GM19463 (cell line): ENCODE results near the gene AK1.
"Not testable (repeated sequence)": the region's sequence is repeated elsewhere in the genome, so short reads cannot be mapped to it uniquely, and the experiment has no call there.

Source experiments
- ATAC-seq: cut with Tn5 transposase; IDR thresholded peaks from one replicate; pipeline ENCODE4 v1.9.1; 2021; ENCODE audit warnings: mild to moderate bottlenecking, moderate library complexity; ENCODE audit not compliant: unreplicated experiment

AK1 gene

DNA sequence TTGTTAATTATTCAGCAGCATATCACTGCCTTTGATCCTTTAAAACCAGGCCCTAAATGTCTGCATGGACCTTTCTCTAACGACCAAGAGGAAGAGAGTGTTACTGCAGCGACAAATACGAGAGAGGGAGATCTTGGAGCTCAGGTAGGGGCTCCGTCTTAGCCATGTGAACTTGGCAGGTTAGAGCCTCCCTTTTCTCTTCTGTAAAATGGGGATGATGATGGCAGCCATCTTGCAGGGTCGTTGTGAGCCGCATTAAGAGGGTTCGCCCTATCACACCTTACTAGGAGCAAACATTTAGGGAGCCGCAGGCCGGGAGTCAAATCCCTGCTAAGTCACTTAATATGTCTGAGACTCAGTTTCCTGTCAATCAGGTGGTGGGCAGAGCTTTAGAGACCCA lies 24.6 kb downstream of the AK1 start:
- ATAC-seq, result no peak

DNA sequence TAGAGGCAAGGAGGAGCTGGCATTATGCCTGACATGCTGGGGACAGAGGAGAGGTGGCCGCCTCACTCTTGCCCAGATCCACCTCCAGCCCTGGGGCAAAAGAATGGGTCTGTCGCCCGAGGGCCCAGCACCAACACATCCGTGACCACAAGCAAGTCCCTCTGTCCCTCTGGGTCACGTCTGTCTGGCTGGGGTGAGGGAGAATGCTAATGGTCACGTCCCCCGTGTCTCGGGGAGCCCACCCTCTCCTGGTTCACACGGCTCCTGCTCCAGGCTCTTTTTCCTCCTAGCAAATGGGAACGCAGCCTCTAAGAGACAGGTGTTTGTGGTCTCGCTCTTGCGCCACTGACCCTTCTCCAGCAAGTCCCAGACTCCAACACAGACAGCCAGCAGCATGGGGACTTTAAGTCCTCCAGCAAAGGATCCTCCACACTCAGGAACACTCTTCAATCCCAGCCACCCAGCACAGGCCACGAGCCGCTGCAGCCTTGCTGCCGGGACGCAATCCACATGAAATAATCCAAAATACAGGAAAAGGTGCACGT lies 27.1 kb downstream of the AK1 start:
- no peak for ATAC-seq

DNA sequence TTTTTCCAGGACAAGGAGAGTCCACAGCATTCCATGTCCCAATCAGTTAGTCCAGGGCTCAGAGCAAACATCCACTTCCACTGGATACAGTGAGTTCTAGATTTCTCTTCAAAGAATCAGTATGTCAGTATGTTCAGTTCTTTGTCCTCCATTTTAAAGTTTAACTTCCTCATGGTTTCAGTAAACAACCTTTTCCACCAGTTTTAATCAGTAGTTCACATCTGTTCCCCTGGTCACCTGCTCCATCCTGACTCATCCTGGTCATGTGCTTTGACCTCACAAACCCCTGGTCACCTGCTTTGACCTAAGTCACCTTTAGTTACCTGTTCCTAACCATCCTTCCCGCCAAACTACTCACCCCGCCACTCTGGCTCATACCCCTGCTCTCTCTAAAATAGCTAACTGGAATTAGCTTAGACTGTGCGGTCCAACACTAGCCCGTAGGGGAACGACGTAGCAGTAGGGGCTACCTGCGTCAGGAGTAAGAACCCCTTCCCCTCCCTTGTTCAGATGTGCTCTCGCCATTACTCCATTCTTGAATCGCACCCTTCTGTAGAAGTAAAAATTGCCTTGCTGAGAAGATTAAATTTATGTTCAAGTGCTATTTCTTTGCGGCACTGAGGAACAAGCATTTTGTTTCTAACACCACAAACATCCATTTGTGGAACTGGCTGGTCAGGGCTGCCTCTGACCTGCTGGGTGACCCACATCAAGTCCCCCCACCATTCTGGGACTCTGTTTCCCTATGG lies 28.5 kb downstream of the AK1 start:
- no peak for ATAC-seq

DNA sequence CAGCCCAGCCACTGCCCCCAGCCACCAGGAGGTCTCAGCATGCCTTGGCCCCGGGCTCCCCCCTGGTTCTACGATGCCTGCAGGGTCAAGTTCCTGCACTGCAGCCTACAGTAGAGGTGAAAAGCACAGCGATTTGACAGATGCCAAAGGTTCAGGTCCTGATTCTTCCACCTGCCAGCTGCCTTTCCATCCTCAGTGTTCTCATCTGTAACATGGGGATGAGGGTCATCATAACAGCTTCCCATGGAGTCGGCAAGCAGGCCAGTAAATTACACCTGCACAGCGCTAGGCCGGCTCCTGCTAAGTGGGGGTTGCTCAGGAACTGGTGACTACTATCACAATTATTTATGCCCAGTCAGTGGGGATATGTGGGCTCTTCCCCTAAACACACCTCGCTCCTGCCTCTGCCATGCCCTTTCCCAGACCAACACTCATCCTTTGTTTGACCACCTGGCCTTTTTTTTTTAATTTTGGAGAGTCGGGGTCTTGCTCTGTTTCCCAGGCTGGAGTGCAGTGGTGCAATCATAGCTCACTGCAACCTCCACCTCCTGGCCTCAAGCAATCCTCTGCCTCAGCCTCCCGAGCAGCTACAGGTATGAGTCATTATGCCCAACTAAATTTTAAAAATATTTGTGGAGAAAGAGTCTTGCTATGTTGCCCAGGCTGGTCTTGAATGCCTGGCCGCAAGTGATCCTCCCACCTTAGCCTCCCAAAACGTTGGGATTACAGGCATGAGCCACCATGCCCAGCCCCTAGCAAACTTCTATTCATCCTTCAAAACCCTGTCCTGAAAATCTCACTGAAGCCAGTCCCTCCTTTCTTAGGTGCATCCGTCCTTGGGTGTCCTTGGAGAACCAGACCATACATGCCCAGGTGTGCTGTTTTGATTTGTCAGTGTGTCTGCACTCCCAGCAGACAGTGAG lies 29.4 kb downstream of the AK1 start:
- ATAC-seq, result no peak

DNA sequence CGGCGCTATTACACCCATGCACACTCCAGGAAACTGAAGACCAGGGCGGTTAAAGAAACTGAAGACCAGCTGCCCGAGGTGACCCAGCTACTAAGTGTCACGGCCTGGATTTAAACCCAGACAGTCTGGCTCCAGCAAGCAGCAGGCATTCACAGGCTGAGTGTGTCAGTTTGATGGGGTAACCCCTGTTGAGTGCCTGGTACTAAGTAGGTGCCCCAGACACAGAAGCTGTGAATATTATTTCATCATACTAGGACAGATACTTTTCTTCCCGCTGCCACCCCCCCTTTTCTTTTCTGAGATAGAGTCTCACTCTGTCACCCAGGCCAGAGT lies 30.3 kb downstream of the AK1 start:
- no peak for ATAC-seq

DNA sequence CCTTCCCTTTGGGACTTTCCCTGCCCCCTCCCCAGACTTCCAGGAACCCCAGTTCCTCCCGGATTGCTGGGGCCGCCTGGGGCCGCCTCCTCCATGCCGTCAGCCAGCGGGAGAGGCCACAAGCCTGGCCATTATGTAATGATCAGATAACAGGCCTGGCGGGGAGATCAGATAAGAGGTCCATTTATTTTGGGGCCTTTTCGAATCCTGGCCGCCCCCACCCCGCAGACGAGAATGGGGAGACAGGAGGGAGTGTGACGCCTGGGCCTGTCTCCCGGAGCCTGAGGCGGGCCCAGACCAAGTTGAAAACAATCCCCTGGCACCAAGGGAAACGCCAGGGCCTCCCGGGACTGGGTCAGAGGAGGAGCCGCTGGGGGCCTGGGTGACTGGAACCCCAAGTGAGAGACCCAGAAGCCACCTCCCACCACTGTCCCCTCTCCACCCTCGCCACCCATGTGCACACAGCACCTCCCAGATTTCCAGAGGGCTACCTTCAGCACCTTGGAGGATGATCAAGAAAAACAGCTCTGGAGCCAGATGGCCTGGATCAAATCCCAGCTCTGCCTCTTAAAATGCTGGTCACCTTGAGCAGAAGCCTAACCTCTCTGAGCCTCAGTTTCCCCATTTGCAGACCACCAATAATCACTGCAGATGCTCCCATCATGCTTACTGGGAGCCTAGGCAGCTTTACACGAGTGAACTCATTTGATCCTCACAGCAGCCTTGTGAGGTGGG lies 30.9 kb downstream of the AK1 start:
- no peak for ATAC-seq

DNA sequence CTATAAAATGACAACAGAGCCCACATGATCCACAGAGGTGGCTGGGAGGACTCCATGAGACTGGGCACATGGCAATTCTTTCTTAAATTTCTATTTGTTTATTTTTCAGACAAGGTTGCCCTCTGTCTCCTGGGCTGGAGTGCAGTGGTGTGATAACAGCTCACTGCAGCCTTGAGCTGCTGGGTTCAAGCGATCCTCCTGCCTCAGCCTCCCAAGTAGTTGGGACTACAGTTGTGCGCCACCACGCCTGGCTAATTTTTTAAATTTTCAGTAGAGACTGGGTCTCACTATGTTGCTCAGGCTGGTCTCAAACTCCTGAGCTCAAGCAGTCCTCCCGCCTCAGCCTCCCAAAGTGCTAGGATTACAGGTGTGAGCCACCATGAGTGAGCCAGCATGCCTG lies 31.9 kb downstream of the AK1 start:
- not testable (repeated sequence) for ATAC-seq

DNA sequence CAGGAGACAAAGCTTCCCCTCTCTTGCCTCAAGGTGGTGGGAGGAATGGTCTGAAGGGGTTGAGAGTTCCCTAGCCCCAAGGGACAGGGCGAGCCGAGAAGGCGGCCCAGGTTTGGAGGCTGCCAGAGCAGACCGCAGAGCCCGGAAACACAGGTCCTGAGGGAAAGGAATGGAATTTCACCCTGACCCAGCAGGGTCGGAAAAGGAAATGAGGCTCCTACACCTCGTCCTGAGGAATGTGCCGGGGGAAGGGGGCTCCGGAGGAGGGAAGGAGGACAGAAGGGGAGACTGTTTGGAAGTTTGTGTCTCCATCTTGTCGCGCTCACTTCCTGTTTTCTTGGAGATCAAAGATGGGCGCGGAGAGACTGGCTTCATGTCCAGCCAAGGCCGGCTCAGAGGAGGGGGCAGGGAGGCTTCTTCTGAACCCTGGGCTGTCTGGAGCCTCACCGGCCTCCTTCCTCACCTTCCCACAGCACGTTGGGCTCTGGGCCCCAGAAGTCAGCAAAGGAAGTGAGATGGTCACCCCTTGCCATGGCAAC lies 32.6 kb downstream of the AK1 start:
- no peak for ATAC-seq

DNA sequence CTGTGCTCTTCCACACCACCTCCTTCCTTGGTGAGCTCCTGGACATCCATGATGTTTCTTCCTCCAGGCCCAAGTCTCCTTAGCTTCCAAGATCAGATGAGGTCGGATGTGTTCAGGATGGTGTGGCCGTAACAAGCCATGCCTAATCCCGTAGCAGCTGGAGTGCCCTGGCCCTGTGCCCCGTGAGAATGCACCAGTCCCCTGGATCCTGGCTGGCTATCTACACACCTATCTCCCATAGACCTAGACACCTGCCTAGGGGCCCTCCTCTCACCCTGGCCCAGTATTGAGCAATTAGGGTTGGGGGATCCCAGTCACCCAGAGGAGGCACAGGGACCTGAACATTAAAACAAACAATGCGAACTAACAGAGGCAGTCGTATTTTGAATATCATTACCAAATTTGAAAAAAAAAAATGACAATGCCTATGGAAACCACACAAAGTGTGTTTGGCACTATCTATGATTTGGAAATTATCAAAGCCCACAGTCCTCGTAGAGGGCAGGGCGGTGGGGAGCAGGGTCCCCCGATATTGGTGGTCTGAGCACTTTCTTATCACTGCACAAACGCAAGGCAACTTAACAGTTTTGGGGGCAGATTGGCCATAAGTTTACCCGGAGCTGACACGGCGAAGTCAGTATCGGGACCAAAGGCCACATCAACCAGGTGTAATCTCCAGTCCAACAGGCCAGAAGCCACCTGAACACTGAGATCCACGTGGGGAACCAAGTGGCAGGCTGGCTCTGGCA lies 36.2 kb downstream of the AK1 start:
- ATAC-seq, result no peak

DNA sequence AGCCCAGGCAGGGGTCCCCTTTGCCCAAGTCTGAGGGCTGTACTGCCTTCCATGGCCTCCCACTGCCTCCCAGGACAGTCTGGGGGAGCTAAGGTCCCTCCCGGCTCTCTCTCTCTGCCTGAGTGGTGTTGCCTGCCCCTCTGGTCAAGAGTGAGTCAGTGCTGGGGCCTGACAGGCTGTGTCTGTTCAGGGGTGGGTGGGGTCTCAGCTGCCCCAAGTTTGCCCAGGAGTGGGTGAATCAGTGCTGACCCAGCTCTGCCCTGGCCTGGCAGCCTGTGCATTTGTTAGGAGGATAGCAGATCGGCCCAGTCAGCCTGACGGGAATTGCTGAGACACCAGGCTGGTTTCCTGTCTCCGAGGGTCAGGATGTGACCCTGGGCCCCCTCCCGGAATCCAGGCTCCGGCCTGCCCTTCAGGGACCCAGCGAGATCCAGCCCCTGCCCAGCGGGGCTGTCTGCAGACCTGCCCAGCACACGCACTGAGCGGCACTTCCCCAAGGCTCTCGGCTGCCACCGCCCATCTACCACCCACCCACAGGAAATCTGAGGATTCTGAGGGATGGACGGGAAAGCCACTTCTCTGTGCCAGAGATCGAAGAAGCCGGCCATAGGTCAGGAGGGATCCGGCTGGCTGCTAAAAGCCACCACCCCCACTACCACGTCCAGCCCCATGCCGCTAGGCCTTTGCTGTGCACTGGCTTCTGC lies 38.9 kb downstream of the AK1 start:
- no peak for ATAC-seq

DNA sequence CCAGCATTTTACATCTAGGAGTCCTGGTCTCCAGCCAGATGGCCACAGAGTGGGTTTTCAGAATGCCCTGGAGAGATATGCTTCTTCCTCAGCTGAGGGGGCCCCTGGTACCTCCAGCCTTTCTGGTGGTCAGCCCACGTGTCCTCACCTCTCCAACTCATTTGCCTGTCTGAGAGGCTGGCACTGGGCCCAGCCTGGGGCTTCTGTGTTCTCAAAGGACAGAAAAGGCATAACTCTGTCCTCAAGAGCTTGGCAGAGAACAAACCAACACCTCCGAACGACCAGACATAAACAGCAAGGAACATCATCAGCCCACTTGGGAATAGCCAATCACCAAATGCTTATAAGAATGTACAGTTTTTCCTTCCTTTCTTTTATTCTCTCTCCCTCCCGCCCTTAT lies 40.1 kb downstream of the AK1 start:
- ATAC-seq, result no peak

DNA sequence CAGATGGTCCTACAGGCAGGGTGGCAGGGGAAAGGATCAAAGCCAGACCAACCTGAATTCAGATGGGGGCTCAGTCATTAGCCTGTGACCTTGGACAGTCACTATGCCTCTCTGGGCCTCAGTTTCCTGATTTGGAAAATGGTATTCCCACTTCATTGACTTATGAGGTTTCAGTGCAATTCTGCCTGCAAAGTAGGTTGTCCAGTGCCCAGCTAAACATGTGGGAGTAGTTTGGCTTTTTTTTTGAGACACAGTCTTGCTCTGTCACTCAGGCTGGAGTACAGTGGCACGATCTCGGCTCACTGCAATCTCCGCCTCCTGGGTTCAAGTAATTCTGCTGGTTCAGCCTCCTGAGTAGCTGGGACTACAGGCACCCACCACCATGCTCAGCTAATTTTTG lies 40.9 kb downstream of the AK1 start:
- not testable (repeated sequence) for ATAC-seq

DNA sequence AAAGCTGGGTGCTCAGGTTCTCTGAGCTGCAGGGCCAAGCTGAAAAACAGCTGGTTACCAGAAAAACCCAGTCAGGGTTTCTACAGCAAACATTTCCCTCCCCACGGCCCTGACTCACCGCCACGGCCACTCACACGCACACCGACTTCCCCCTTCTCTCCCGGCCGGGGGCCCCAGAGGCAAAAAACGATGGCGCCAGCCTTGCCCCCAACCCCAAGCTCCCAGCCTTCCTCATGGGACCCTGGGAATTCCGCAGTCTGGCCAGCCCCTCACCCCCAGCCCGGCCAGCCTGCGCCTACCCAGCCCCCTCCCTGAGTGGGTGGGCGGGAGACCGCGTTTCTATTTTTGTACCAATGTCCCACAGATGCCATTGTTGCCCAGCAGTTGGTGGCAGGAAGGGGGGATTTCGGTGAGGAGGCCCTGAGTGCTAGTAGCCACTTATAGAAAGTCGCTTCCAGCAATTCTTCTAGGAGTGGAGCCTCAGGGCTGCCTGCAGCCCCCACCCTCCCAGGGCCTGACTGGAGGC lies 41.4 kb downstream of the AK1 start:
- no peak for ATAC-seq

DNA sequence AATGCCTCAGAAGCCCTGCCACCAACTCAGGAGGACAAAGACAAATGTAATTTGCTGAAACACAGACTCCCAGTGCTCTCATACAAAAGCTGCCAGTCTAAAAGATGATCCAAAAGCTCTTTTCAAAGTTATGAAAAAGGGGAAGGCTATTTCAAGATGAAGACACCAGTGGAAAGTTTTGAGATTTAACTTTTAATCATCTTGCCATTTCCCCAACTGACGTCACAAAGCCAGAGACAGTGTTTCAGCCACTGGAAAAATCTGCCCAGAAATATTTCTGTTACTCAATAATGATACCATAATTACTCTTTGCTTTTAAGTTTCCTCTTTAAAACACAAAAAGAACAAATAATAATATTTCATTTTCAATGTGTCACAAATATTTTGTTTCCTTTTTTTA lies 43.9 kb downstream of the AK1 start:
- ATAC-seq, result no peak

DNA sequence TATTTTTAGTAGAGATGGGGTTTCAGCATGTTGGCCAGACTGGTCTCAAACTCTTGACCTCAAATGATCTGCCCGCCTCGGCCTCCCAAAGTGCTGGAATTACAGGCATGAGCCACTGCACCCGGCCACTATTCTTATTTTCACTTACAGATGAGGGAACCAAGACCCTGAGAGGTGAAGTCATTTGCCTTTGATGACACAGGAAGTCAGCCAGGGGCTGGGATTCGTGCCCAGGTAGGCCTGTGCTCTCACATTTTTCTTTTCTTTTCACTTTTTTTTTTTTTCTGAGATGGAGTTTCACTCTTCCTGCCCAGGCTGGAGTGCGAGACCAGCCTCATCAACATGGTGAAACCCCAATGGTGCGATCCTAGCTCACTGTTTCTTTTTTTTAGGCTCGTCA lies 45.2 kb downstream of the AK1 start:
- ATAC-seq, result no peak

DNA sequence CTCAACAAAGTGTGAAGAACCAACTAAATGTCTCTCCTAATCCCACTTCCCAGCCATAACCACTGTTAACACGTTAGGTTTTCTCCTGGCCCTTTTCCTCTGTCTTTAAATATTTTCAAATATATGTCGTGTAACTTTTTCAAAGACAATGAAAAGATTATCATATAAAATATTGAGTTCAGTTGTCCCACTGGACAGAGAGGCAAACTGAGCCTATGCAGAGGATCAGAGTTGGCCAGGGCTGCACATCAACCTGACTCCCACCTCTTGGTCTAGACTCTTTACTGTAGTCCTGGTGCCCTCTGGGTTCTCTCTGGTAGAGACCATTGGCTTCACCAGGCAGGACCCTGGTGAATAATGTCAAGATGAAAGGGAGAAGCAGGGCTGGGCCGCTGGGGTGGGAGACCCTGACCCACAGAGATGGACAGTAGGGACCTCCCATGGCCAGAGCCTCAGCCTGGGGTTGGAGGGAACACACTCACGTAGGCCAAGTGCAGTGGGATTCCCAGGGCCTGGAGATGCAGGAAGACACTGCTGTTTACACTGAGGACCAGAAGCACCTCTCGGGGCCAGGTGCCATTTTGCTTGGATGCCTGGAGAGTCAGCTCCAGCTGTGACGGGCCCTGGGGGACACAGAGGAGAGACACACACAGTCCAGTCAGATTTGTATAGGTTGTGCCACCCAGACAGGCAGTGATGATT lies 48.1 kb downstream of the AK1 start:
- no peak for ATAC-seq

DNA sequence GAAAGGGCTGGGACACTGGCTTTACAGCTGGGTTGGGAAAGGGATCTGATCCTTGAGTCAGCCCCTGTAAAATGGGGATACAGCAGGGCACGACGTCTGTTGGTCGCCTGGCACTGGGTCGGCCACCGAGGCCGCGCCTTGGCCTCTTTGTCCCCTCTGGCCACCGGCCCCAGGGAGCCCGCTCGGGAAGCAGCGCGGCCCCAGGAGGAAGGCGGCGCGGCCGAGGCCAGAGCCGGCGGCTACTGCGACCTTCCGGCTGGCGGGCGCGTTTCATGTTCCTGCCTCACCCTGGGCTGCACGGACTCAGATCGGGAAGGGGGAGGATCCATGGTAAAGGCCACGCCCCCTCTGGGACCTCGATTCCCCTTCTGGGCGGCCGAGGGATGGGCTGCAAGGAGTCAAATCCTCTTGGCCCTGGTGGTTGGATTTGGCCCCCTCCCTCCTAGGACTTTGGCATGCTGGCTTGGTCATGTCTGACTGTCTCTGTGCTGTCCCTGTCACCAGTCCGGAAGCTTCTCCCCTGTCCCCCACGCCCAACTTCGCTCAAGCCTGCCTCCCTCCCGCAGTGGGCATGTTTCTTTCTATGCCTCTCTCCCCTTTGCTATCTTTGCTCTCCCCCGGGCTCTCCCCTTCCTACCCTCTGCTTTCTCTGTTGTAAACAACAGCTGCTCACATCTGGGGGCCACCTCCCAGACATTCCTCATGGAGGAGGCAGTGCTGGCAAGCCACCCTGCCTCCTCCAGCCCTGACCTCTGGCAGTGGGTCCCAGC lies 49.0 kb downstream of the AK1 start:
- no peak for ATAC-seq

DNA sequence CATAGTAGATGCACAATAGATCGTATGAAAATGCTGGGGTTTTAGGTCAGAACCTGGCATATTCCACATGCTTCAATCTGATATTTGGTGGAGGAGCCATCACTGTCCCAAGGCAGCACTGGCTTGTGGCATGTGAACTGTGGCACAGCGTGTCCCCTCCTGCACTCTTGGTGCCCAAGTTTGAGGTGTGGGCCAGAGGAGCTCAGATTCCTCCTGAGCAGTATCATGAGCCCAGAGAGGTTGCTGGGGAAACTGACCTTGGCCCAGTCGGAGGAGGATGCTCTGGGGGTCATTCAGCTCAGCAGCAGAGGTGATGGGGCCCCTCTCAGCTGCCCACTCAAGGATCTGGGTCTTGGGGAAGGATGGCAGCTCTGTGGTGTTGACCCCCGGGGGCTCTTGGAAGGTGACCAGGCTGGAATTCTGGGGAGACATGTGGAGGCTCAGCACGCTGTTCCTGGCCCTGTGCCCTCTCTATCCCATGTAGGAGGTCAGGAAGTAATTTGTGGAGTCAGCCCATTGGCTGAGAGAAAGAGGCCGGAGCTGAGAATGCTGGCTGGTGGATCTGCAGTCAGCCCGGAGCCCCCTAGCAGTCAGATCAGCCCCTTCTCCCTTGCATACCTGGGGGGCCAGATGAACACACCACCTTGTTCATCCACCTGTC lies 51.1 kb downstream of the AK1 start:
- ATAC-seq, result no peak
